H1 (cell line): ENCODE results near the gene SECTM1. TPM values are rescaled to one million over a fixed set of nuclear protein-coding genes. Genes with fewer than 3 reads are reported as not detected.

Source experiments
- BACH1 ChIP-seq: IDR thresholded peaks from 2 replicates; pipeline ENCODE4 v1.6.1; 2012; ENCODE audit warnings: low read length, improper control_type of control experiment
- GABPA ChIP-seq: IDR thresholded peaks from 2 replicates; pipeline ENCODE4 v1.6.1; 2011; ENCODE audit warnings: mild to moderate bottlenecking, low read length, moderate library complexity, borderline replicate concordance; ENCODE audit not compliant: insufficient read depth
- JUN ChIP-seq: IDR thresholded peaks from 2 replicates; pipeline ENCODE4 v1.6.1; 2011; ENCODE audit warnings: low read depth, mild to moderate bottlenecking, improper control_type of control experiment, low read length
- MAFK ChIP-seq: IDR thresholded peaks from 2 replicates; pipeline ENCODE4 v1.6.1; 2012; ENCODE audit warnings: low read depth, mild to moderate bottlenecking, improper control_type of control experiment, low read length
- RXRA ChIP-seq: IDR thresholded peaks from 2 replicates; pipeline ENCODE4 v1.6.1; 2011; ENCODE audit warnings: low read depth, mild to moderate bottlenecking, low read length, moderate library complexity; ENCODE audit not compliant: insufficient read depth
- TEAD4 ChIP-seq: IDR thresholded peaks from 2 replicates; pipeline ENCODE4 v1.6.1; 2012; ENCODE audit warnings: low read depth, low read length, inconsistent platforms, mixed read lengths
- ZNF274 ChIP-seq: IDR thresholded peaks from 2 replicates; pipeline ENCODE4 v1.7.0; 2012; ENCODE audit warnings: low read length, borderline replicate concordance; ENCODE audit errors: extremely low read depth
- polyA plus RNA-seq, 7 experiments: library from polyadenylated mRNA; depleted of rRNA in 3 of 7; stranded (reverse) in 5 of 7; unstranded in 2 of 7; fragments of >200 nt in 5 of 7; fragments of 200-250 nt in 2 of 7; gene quantifications; 1 replicate in 5 of 7; 2 replicates in 1 of 7; 4 replicates in 1 of 7; pipeline versions ENCODE4 v1.2.1 to v1.2.3, GENCODE V29; 2011 to 2013; ENCODE audit warnings: missing spikeins in 2 of 7, mixed read lengths in 2 of 7
- total RNA-seq: library from RNA; stranded (reverse); fragmentation: NEBNext Ultra II Directional; extraction: Animal tissue kit (Norgen Biotek cat#: 25700); gene quantifications from 2 replicates; pipeline ENCODE4 v1.2.1, GENCODE V29; 2021
- TF ChIP-seq, protein P1 (sequence below): fragments of 300-600 bp; sonication (generic); IDR thresholded peaks from 2 replicates; pipeline ENCODE4 v1.7.1; 2012; ENCODE audit warnings: low read length, moderate library complexity, mild to moderate bottlenecking, inconsistent platforms; ENCODE audit not compliant: insufficient replicate concordance

SECTM1 gene
- total and polyA plus RNA-seq, 2 of the 8 experiments (the other 6 are each of a cell fraction or from before 2014, with no cell fraction given), result 0.20 to 0.65 TPM

DNA sequence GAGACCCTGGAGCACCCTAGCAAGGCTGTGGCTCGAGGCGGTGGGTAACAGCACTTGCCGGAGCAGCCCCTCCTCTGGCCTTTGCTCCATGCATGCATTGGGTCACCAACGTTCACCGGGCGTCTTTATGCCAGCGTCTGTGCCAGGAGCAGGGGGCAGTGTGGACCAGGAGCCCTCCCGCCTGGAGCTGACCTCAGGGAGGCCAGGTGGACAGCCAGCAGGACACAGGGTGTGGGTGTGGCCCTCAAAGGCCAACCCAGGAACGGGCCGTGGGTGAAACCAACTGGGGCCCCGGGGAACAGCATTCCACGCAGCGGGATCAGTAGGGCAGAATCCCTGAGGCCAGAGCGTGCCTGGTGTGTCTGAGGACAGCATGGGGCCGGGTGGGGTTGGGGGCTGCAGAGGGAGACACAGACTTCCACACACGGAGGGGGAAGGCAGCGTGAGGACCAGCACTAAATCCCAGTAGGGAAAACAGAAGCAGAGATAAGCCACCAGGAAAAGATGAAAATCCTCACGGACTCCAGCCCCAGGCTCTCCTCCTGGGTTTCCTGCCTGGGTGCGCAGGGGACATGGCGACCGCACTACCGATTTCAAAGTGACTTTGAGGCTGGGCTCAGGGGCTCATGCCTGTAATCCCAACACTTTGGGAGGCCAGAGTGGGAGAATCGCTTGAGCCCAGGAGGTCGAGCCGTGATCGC, 13.3 kb downstream of the SECTM1 start (continued):
- TF ChIP-seq, protein P1, sequence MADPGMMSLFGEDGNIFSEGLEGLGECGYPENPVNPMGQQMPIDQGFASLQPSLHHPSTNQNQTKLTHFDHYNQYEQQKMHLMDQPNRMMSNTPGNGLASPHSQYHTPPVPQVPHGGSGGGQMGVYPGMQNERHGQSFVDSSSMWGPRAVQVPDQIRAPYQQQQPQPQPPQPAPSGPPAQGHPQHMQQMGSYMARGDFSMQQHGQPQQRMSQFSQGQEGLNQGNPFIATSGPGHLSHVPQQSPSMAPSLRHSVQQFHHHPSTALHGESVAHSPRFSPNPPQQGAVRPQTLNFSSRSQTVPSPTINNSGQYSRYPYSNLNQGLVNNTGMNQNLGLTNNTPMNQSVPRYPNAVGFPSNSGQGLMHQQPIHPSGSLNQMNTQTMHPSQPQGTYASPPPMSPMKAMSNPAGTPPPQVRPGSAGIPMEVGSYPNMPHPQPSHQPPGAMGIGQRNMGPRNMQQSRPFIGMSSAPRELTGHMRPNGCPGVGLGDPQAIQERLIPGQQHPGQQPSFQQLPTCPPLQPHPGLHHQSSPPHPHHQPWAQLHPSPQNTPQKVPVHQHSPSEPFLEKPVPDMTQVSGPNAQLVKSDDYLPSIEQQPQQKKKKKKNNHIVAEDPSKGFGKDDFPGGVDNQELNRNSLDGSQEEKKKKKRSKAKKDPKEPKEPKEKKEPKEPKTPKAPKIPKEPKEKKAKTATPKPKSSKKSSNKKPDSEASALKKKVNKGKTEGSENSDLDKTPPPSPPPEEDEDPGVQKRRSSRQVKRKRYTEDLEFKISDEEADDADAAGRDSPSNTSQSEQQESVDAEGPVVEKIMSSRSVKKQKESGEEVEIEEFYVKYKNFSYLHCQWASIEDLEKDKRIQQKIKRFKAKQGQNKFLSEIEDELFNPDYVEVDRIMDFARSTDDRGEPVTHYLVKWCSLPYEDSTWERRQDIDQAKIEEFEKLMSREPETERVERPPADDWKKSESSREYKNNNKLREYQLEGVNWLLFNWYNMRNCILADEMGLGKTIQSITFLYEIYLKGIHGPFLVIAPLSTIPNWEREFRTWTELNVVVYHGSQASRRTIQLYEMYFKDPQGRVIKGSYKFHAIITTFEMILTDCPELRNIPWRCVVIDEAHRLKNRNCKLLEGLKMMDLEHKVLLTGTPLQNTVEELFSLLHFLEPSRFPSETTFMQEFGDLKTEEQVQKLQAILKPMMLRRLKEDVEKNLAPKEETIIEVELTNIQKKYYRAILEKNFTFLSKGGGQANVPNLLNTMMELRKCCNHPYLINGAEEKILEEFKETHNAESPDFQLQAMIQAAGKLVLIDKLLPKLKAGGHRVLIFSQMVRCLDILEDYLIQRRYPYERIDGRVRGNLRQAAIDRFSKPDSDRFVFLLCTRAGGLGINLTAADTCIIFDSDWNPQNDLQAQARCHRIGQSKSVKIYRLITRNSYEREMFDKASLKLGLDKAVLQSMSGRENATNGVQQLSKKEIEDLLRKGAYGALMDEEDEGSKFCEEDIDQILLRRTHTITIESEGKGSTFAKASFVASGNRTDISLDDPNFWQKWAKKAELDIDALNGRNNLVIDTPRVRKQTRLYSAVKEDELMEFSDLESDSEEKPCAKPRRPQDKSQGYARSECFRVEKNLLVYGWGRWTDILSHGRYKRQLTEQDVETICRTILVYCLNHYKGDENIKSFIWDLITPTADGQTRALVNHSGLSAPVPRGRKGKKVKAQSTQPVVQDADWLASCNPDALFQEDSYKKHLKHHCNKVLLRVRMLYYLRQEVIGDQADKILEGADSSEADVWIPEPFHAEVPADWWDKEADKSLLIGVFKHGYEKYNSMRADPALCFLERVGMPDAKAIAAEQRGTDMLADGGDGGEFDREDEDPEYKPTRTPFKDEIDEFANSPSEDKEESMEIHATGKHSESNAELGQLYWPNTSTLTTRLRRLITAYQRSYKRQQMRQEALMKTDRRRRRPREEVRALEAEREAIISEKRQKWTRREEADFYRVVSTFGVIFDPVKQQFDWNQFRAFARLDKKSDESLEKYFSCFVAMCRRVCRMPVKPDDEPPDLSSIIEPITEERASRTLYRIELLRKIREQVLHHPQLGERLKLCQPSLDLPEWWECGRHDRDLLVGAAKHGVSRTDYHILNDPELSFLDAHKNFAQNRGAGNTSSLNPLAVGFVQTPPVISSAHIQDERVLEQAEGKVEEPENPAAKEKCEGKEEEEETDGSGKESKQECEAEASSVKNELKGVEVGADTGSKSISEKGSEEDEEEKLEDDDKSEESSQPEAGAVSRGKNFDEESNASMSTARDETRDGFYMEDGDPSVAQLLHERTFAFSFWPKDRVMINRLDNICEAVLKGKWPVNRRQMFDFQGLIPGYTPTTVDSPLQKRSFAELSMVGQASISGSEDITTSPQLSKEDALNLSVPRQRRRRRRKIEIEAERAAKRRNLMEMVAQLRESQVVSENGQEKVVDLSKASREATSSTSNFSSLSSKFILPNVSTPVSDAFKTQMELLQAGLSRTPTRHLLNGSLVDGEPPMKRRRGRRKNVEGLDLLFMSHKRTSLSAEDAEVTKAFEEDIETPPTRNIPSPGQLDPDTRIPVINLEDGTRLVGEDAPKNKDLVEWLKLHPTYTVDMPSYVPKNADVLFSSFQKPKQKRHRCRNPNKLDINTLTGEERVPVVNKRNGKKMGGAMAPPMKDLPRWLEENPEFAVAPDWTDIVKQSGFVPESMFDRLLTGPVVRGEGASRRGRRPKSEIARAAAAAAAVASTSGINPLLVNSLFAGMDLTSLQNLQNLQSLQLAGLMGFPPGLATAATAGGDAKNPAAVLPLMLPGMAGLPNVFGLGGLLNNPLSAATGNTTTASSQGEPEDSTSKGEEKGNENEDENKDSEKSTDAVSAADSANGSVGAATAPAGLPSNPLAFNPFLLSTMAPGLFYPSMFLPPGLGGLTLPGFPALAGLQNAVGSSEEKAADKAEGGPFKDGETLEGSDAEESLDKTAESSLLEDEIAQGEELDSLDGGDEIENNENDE, result no peak
- TF ChIP-seq RXRA (no peak), TEAD4 (no peak), MAFK (no peak), BACH1 (no peak), ZNF274 (no peak), JUN (no peak), GABPA (no peak)
